ENCODE results near the gene KRTAP12-3. TPM values are rescaled to one million over a fixed set of nuclear protein-coding genes. Genes with fewer than 3 reads are reported as not detected.

KRTAP12-3 gene
- total and polyA plus RNA-seq, 3 donors from 2014 or later: not detected

- Histone ChIP-seq H3K27me3 (no peaks in the 10 kb centered on the region), H3K4me3 (no peak overlapping the region), H3K4me1 (no peaks in the 10 kb centered on the region), H3K36me3 (ENCODE audit: low read depth, missing control alignments) (no peaks in the 10 kb centered on the region), H3K9me3 (no peaks in the 10 kb centered on the region), H3K27ac (no peak overlapping the region)
- no peak for DNase-seq
- no peak for TF ChIP-seq CTCF (IDR thresholded peaks at IDR 0.05)
- TF ChIP-seq POLR2A (IDR thresholded peaks at IDR 0.05): no peak
- intact Hi-C loops (cut with DNase I; ENCODE audit: low total_unique reads): no loop called here
- 81 to 92% methylated on average over 12 of the region's 12 CpGs for WGBS, 2 donors
These were observed 6.6 kb upstream of the KRTAP12-3 start for GRCh38 chr21:44650973-44651675.

- Histone ChIP-seq H3K36me3 (ENCODE audit: low read depth, missing control alignments) (no peaks in the 10 kb centered on the region), H3K4me1 (no peaks in the 10 kb centered on the region), H3K27me3 (no peaks in the 10 kb centered on the region), H3K27ac (no peak overlapping the region), H3K9me3 (no peaks in the 10 kb centered on the region), H3K4me3 (no peak overlapping the region)
- no peak for DNase-seq
- intact Hi-C loops (cut with DNase I; ENCODE audit: low total_unique reads): no loop called here
- TF ChIP-seq CTCF (IDR thresholded peaks at IDR 0.05) (no peak), POLR2A (IDR thresholded peaks at IDR 0.05) (no peak)
- WGBS, 2 donors: 67 to 74% methylated on average over 14 of the region's 14 CpGs
These were observed 4.6 kb upstream of the KRTAP12-3 start for GRCh38 chr21:44653123-44653522.

GRCh38 chr21:44653656-44654575 lies 3.8 kb upstream of the KRTAP12-3 start:
- no peak for TF ChIP-seq CTCF (IDR thresholded peaks at IDR 0.05)
- no peak for TF ChIP-seq POLR2A (IDR thresholded peaks at IDR 0.05)
- DNase-seq: no peak
- Histone ChIP-seq H3K4me1 (no peaks in the 10 kb centered on the region), H3K27ac (no peak overlapping the region), H3K27me3 (no peaks in the 10 kb centered on the region), H3K4me3 (no peak overlapping the region), H3K9me3 (no peaks in the 10 kb centered on the region), H3K36me3 (ENCODE audit: low read depth, missing control alignments) (no peaks in the 10 kb centered on the region)
- intact Hi-C loops (cut with DNase I; ENCODE audit: low total_unique reads): no loop called here
- 81 to 87% methylated on average over 14 to 17 of the region's 17 CpGs for WGBS, 2 donors

GRCh38 chr21:44654576-44655175 lies 3.1 kb upstream of the KRTAP12-3 start, which contains the start of gene KRTAP12-4:
KRTAP12-4 (minus strand) TSS chr21:44654659; CDS start chr21:44654614, 45 bp downstream.
- Histone ChIP-seq H3K27me3 (no peaks in the 10 kb centered on the region), H3K27ac (no peak within 1 kb of the TSS), H3K4me3 (no peak within 1 kb of the TSS), H3K9me3 (no peaks in the 10 kb centered on the region), H3K36me3 (ENCODE audit: low read depth, missing control alignments) (no peaks in the 10 kb centered on the region), H3K4me1 (no peaks in the 10 kb centered on the region)
- TF ChIP-seq POLR2A (IDR thresholded peaks at IDR 0.05): no peak
- no peak for TF ChIP-seq CTCF (IDR thresholded peaks at IDR 0.05)
- no peak for DNase-seq
- 60 to 81% methylated on average over 8 to 9 of the region's 9 CpGs for WGBS, 2 donors
- intact Hi-C loops (cut with DNase I; ENCODE audit: low total_unique reads): no loop called here

Measured in testis (tissue), 3 donors.